ENCODE results near the gene TIMM44. TPM values are rescaled to one million over a fixed set of nuclear protein-coding genes. Genes with fewer than 3 reads are reported as not detected.

The TIMM44 gene
- total and polyA plus RNA-seq, 8 donors: 36.7 to 56.5 (median 43.4) TPM

- intact Hi-C loops (cut with DNase I): no loop called here
- H3K27me3 ChIP-seq: peaks cover 0 to 15% of the 10 kb centered on the region in 2 donors
- H3K9me3 ChIP-seq: no peaks in the 10 kb centered on the region
- H3K36me3 ChIP-seq: peaks cover 0 to 49% of the 10 kb centered on the region in 2 donors
- peak in 1 of 4 donors; percentile 64 for DNase-seq
- H3K4me3 ChIP-seq: no peak overlapping the region
- H3K27ac ChIP-seq: peak overlapping the region; percentile 3 to 79
- H3K4me1 ChIP-seq: peaks cover 5 to 23% of the 10 kb centered on the region in 2 donors
- ATAC-seq: no peak
- TF ChIP-seq CTCF (IDR thresholded peaks at IDR 0.05): no peak
Observed at GRCh38 chr19:7927605-7928333, 15.7 kb downstream of the TIMM44 start.

- TF ChIP-seq CTCF (IDR thresholded peaks at IDR 0.05): no peak
Observed at GRCh38 chr19:7926727-7927604, 16.5 kb downstream of the TIMM44 start.

GRCh38 chr19:7926021-7926726, 17.3 kb downstream of the TIMM44 start, which contains the start of gene CTXN1:
TSS of gene CTXN1 (minus strand) at chr19:7926135. CDS start at chr19:7925538, 597 bp downstream.
- DNase-seq (peak in 3 of 4 donors; percentile 64 to 94 (median 64)), ATAC-seq (peak; percentile 66)
- Histone ChIP-seq H3K27me3 (peaks cover 0 to 15% of the 10 kb centered on the region in 2 donors), H3K36me3 (peaks cover 0 to 46% of the 10 kb centered on the region in 2 donors), H3K27ac (no peak within 1 kb of the TSS), H3K4me1 (peaks cover 13 to 34% of the 10 kb centered on the region in 2 donors), H3K9me3 (no peaks in the 10 kb centered on the region), H3K4me3 (peak within 1 kb of the TSS; percentile 22 to 42)
- intact Hi-C loops (cut with DNase I): no loop called here
- no peak for TF ChIP-seq CTCF (IDR thresholded peaks at IDR 0.05)

More at GRCh38 chr19:7926727-7927604, 16.5 kb downstream of the TIMM44 start:
- no peak overlapping the region for H3K27ac ChIP-seq
- H3K9me3 ChIP-seq: no peaks in the 10 kb centered on the region
- H3K4me3 ChIP-seq: no peak overlapping the region
- H3K4me1 ChIP-seq: peaks cover 5 to 26% of the 10 kb centered on the region in 2 donors
- intact Hi-C loops (cut with DNase I): no loop called here
- DNase-seq: peak in 1 of 4 donors; percentile 80
- H3K36me3 ChIP-seq: peaks cover 0 to 49% of the 10 kb centered on the region in 2 donors
- no peak for ATAC-seq
- peaks cover 0 to 15% of the 10 kb centered on the region in 2 donors for H3K27me3 ChIP-seq

GRCh38 chr19:7925171-7925851, 18.2 kb downstream of the TIMM44 start:
- Histone ChIP-seq H3K27ac (no peak overlapping the region), H3K27me3 (peaks cover 0 to 15% of the 10 kb centered on the region in 2 donors), H3K9me3 (no peaks in the 10 kb centered on the region), H3K4me3 (peak overlapping the region; percentile 19 to 42), H3K36me3 (peaks cover 0 to 38% of the 10 kb centered on the region in 2 donors), H3K4me1 (peaks cover 13 to 37% of the 10 kb centered on the region in 2 donors)
- DNase-seq (peak in 2 of 4 donors; percentile 83 to 90), ATAC-seq (no peak)
- peak; percentile 77 to 83 for TF ChIP-seq CTCF (IDR thresholded peaks at IDR 0.05)
- intact Hi-C loops (cut with DNase I): no loop called here
